Right atrium auricular region (tissue), 2 donors: Measurements from ENCODE around the gene PTGFRN. TPM values are rescaled to one million over a fixed set of nuclear protein-coding genes. Genes with fewer than 3 reads are reported as not detected.

Source experiments
- DNase-seq: peaks from one replicate; pipeline ENCODE4 v3.0.0-alpha.2; 2019; ENCODE audit warnings: low spot score
- H3K27ac ChIP-seq, 2 donors: fragments of 200-600 bp; sonication (generic); 1 replicate in 1 of 2; 2 replicates in 1 of 2; pipeline ENCODE4 v1.5.1; 2016 to 2019
- H3K27me3 ChIP-seq, 2 donors: fragments of 200-600 bp; sonication (generic); one replicate each; pipeline versions ENCODE4 v1.5.1 to v1.6.0; 2017 to 2019
- H3K36me3 ChIP-seq: fragments of 200-600 bp; sonication (generic); one replicate; pipeline ENCODE4 v1.5.1; 2016
- H3K4me1 ChIP-seq, 2 donors: fragments of 200-600 bp; sonication (generic); one replicate each; pipeline versions ENCODE4 v1.5.1 to v1.6.0; 2017 to 2019
- H3K4me3 ChIP-seq, 2 donors: fragments of 200-600 bp; sonication (generic); 1 replicate in 1 of 2; 2 replicates in 1 of 2; pipeline ENCODE4 v1.5.1; 2017 to 2019; ENCODE audit warnings: mild to moderate bottlenecking in 1 of 2, moderate library complexity in 1 of 2
- H3K9me3 ChIP-seq, 2 donors: fragments of 200-600 bp; sonication (generic); one replicate each; pipeline ENCODE4 v1.5.1; 2019
- CTCF ChIP-seq, 2 donors: fragments of 200-600 bp; sonication (generic); IDR thresholded peaks; one replicate each; pipeline ENCODE4 v1.5.1; 2019; ENCODE audit warnings: antibody characterized with exemption in 2 of 2
- total RNA-seq, 2 donors: library from RNA; depleted of rRNA; stranded (reverse); fragments of >200 nt; gene quantifications; one replicate each; pipeline ENCODE4 v1.1.0, GENCODE V29; 2016

Gene PTGFRN
- total RNA-seq, 2 donors from 2014 or later: 129 to 141 TPM

- no peaks in the 10 kb centered on the region for H3K27me3 ChIP-seq
- no peaks in the 10 kb centered on the region for H3K9me3 ChIP-seq
- H3K27ac ChIP-seq: peak overlapping the region; percentile 59 to 83
- no peak for TF ChIP-seq CTCF (IDR thresholded peaks at IDR 0.05)
- peaks cover 13% of the 10 kb centered on the region for H3K36me3 ChIP-seq
- H3K4me1 ChIP-seq: peaks cover 0 to 39% of the 10 kb centered on the region in 2 donors
- H3K4me3 ChIP-seq: no peak overlapping the region
- no peak for DNase-seq
Measured at GRCh38 chr1:116983678-116984077, 74.0 kb downstream of the PTGFRN start.

DNA sequence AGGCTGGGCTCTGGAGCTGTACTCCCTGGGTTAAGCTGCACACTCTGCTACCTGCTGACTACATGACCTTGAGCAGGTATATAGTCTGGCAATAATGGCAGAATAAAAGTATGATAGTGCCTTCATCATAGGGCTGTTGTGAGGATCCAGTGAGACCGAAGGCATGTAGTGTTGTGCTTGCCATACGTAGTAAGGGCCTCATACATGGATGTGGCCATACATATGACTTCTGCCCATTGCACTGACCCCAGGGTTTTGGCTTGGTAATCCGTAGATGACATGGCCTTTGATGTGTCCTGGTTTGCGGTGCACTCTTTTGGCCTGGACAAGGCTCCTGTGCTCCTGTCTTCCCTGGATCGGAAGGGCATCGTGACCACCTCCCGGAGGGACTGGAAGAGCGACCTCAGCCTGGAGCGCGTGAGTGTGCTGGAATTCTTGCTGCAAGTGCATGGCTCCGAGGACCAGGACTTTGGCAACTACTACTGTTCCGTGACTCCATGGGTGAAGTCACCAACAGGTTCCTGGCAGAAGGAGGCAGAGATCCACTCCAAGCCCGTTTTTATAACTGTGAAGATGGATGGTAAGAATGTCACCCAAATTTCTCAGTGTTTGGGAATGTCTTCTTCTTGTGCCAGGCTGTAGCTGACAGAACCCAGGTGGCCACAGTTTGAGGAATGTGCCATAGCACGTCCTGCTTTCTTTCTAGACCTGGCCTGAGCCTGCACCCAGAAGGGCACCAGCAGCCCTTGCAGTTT is 74.9 kb downstream of the PTGFRN start:
- Histone ChIP-seq H3K4me1 (peaks cover 0 to 47% of the 10 kb centered on the region in 2 donors), H3K9me3 (no peaks in the 10 kb centered on the region), H3K27ac (peak overlapping the region; percentile 59 to 83), H3K36me3 (peaks cover 13% of the 10 kb centered on the region), H3K4me3 (no peak overlapping the region), H3K27me3 (no peaks in the 10 kb centered on the region)
- no peak for DNase-seq
- TF ChIP-seq CTCF (IDR thresholded peaks at IDR 0.05): no peak

DNA sequence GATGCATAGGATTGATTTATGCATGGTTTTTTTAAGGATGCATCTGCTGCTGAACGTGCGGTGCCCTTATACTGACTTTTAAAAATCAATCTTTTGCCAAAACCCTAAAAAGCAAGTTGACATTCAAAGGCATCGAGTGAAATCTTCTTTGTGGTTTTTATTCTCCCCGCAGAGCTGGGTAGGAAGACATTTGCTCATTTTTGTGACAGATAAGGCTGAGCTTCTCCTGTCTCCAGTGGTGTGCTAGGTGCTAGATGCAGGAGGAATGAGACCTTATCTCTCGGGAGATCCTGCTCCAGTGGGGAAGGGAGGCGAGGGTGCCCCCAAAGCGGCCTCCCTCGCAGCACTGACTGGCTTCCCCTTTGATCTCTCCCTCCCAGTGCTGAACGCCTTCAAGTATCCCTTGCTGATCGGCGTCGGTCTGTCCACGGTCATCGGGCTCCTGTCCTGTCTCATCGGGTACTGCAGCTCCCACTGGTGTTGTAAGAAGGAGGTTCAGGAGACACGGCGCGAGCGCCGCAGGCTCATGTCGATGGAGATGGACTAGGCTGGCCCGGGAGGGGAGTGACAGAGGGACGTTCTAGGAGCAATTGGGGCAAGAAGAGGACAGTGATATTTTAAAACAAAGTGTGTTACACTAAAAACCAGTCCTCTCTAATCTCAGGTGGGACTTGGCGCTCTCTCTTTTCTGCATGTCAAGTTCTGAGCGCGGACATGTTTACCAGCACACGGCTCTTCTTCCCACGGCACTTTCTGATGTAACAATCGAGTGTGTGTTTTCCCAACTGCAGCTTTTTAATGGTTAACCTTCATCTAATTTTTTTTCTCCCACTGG is 76.9 kb downstream of the PTGFRN start:
- peaks cover 11% of the 10 kb centered on the region for H3K36me3 ChIP-seq
- H3K27me3 ChIP-seq: no peaks in the 10 kb centered on the region
- no peak for TF ChIP-seq CTCF (IDR thresholded peaks at IDR 0.05)
- H3K4me3 ChIP-seq: no peak overlapping the region
- no peaks in the 10 kb centered on the region for H3K9me3 ChIP-seq
- no peak for DNase-seq
- peak overlapping the region in 1 of 2 donors; percentile 58 for H3K27ac ChIP-seq
- peaks cover 0 to 60% of the 10 kb centered on the region in 2 donors for H3K4me1 ChIP-seq

DNA sequence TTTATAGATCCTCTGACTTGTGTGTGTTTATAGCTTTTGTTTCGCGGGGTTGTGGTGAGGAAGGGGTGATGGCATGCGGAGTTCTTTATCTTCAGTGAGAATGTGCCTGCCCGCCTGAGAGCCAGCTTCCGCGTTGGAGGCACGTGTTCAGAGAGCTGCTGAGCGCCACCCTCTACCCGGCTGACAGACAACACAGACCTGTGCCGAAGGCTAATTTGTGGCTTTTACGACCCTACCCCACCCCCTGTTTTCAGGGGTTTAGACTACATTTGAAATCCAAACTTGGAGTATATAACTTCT is 77.5 kb downstream of the PTGFRN start:
- Histone ChIP-seq H3K27ac (peak overlapping the region; percentile 15 to 58), H3K9me3 (no peaks in the 10 kb centered on the region), H3K27me3 (no peaks in the 10 kb centered on the region), H3K4me1 (peaks cover 0 to 60% of the 10 kb centered on the region in 2 donors), H3K4me3 (no peak overlapping the region), H3K36me3 (peaks cover 11% of the 10 kb centered on the region)
- no peak for DNase-seq
- TF ChIP-seq CTCF (IDR thresholded peaks at IDR 0.05): no peak

- Histone ChIP-seq H3K27me3 (no peaks in the 10 kb centered on the region), H3K27ac (peak overlapping the region; percentile 58 to 59), H3K4me1 (peaks cover 0 to 51% of the 10 kb centered on the region in 2 donors), H3K9me3 (no peaks in the 10 kb centered on the region), H3K36me3 (peaks cover 11% of the 10 kb centered on the region), H3K4me3 (no peak overlapping the region)
- no peak for DNase-seq
- no peak for TF ChIP-seq CTCF (IDR thresholded peaks at IDR 0.05)
Measured at GRCh38 chr1:116988248-116988647, 78.5 kb downstream of the PTGFRN start.
